GM23338 (cell line): ENCODE measurements around the gene MLPH.

Experiments
- CTCF ChIP-seq, 2 experiments: fragments of 200-600 bp in 1 of 2; sonication (generic) in 1 of 2; conservative IDR thresholded peaks; 2 replicates each; pipeline versions ENCODE4 v1.5.1 to v1.6.1; 2016 to 2017; ENCODE audit warnings: antibody characterized with exemption in 2 of 2, low read depth in 2 of 2, mild to moderate bottlenecking in 2 of 2, moderate library complexity in 1 of 2
- EZH2 ChIP-seq: fragments of 200-600 bp; sonication (generic); IDR thresholded peaks from one replicate; pipeline ENCODE4 v1.8.0; 2017; ENCODE audit warnings: antibody characterized with exemption, mild to moderate bottlenecking, low read depth; ENCODE audit not compliant: unreplicated experiment
- POLR2AphosphoS5 ChIP-seq: IDR thresholded peaks from 2 replicates; pipeline ENCODE4 v1.6.1; 2016; ENCODE audit warnings: antibody characterized with exemption, low read depth

GRCh38 chr2:237445611-237446337 is 41.3 kb upstream of the MLPH start:
- TF ChIP-seq EZH2 (no peak), CTCF (conservative IDR thresholded peaks at IDR 0.05; ENCODE audit: low read depth in 2 of 2) (no peak), POLR2AphosphoS5 (no peak)
